Measurements from ENCODE around the gene TNK1. TPM values are rescaled to one million over a fixed set of nuclear protein-coding genes. Genes with fewer than 3 reads are reported as not detected.

Gene TNK1
- total RNA-seq, 1 experiment from 2014 or later, result 7.0 TPM

- intact Hi-C loops (cut with micrococcal nuclease; ENCODE audit: unreplicated experiment), result loop anchor here (5.0 kb wide), 3 partner anchors 39 to 124 kb away; partner anchors contain the start of genes KCTD11, SENP3 and ZBTB4
- peaks cover 7% of the 10 kb centered on the region for H3K4me1 Mint-ChIP-seq (ENCODE audit: low read depth, unreplicated experiment)
- H3K27me3 Mint-ChIP-seq (ENCODE audit: unreplicated experiment), result peaks cover 53% of the 10 kb centered on the region
- DNase-seq, result no peak
- no peak for TF ChIP-seq CTCF (IDR thresholded peaks at IDR 0.05; ENCODE audit: unreplicated experiment)
- H3K36me3 Mint-ChIP-seq (ENCODE audit: insufficient read depth, unreplicated experiment), result peaks cover 38% of the 10 kb centered on the region
- H3K4me3 Mint-ChIP-seq (ENCODE audit: low read depth, unreplicated experiment), result peak overlapping the region; percentile 75
- no TSS peak for BruUV-seq (replicated peaks)
- no peak overlapping the region for H3K27ac Mint-ChIP-seq (ENCODE audit: unreplicated experiment)
- H3K9me3 Mint-ChIP-seq (ENCODE audit: low read depth, unreplicated experiment), result no peaks in the 10 kb centered on the region
- CTCF ChIA-PET, result no interaction called here
These were observed 57.2 kb downstream of the TNK1 start for GRCh38 chr17:7437950-7438614.

- H3K27me3 Mint-ChIP-seq (ENCODE audit: unreplicated experiment), result peaks cover 60% of the 10 kb centered on the region
- H3K27ac Mint-ChIP-seq (ENCODE audit: unreplicated experiment), result peak overlapping the region; percentile 72
- no peaks in the 10 kb centered on the region for H3K9me3 Mint-ChIP-seq (ENCODE audit: low read depth, unreplicated experiment)
- H3K4me1 Mint-ChIP-seq (ENCODE audit: low read depth, unreplicated experiment), result peaks cover 7% of the 10 kb centered on the region
- no TSS peak for BruUV-seq (replicated peaks)
- peak overlapping the region; percentile 72 for H3K4me3 Mint-ChIP-seq (ENCODE audit: low read depth, unreplicated experiment)
- CTCF ChIA-PET, result no interaction called here
- H3K36me3 Mint-ChIP-seq (ENCODE audit: insufficient read depth, unreplicated experiment), result peaks cover 38% of the 10 kb centered on the region
- intact Hi-C loops (cut with micrococcal nuclease; ENCODE audit: unreplicated experiment), result loop anchor here (5.0 kb wide), 3 partner anchors 38 to 123 kb away; partner anchors contain the start of genes KCTD11, SENP3 and ZBTB4
- no peak for TF ChIP-seq CTCF (IDR thresholded peaks at IDR 0.05; ENCODE audit: unreplicated experiment)
- DNase-seq, result no peak
These were observed 58.0 kb downstream of the TNK1 start for GRCh38 chr17:7438656-7439460.

Other genes with a start within 250 kb of the TNK1 start
- 0.26 TPM in 1 of 2 replicates, not detected in the other for gene ASGR1, start 201.7 kb upstream of the TNK1 start, total RNA-seq (2022)
- gene DLG4, start 161.3 kb upstream of the TNK1 start, total RNA-seq (2022), result 2.0 and 4.6 TPM in 2 replicates
- 552 and 615 TPM in 2 replicates for gene ACADVL, start 161.2 kb upstream of the TNK1 start, total RNA-seq (2022)
- 44.8 and 45.7 TPM in 2 replicates for gene DVL2, start 146.6 kb upstream of the TNK1 start, total RNA-seq (2022)
- gene PHF23, start 141.6 kb upstream of the TNK1 start, total RNA-seq (2022), result 30.2 and 31.6 TPM in 2 replicates
- gene GABARAP, start 138.6 kb upstream of the TNK1 start, total RNA-seq (2022), result 183 and 188 TPM in 2 replicates
- gene CTDNEP1, start 129.4 kb upstream of the TNK1 start, total RNA-seq (2022), result 85.2 and 85.3 TPM in 2 replicates
- 20.3 and 21.3 TPM in 2 replicates for gene ELP5, start 128.9 kb upstream of the TNK1 start, total RNA-seq (2022)
- 266 and 314 TPM in 2 replicates for gene CLDN7, start 118.6 kb upstream of the TNK1 start, total RNA-seq (2022)
- 0.19 and 0.20 TPM in 2 replicates for gene SLC2A4, start 99.4 kb upstream of the TNK1 start, total RNA-seq (2022)
- gene YBX2, start 86.5 kb upstream of the TNK1 start, total RNA-seq (2022), result 0.24 and 0.49 TPM in 2 replicates
- gene EIF5A, start 73.5 kb upstream of the TNK1 start, total RNA-seq (2022), result 608 and 648 TPM in 2 replicates
- 59.6 and 61.1 TPM in 2 replicates for gene GPS2, start 65.7 kb upstream of the TNK1 start, total RNA-seq (2022)
- gene NEURL4, start 51.8 kb upstream of the TNK1 start, total RNA-seq (2022), result 31.9 and 33.0 TPM in 2 replicates
- gene ACAP1, start 44.6 kb upstream of the TNK1 start, total RNA-seq (2022), result 4.1 TPM in 1 of 2 replicates, not detected in the other
- gene KCTD11, start 28.9 kb upstream of the TNK1 start, total RNA-seq (2022), result 8.5 and 9.9 TPM in 2 replicates
- gene TMEM95, start 25.9 kb upstream of the TNK1 start, total RNA-seq (2022), result not detected in 2 replicates
- gene PLSCR3, start 13.4 kb downstream of the TNK1 start, total RNA-seq (2022), result 21.9 and 26.3 TPM in 2 replicates
- 47.8 and 51.5 TPM in 2 replicates for gene TMEM256, start 23.0 kb downstream of the TNK1 start, total RNA-seq (2022)
- 13.9 and 14.6 TPM in 2 replicates for gene NLGN2, start 26.8 kb downstream of the TNK1 start, total RNA-seq (2022)
- gene SPEM1, start 39.2 kb downstream of the TNK1 start, total RNA-seq (2022), result not detected in 2 replicates
- not detected in 2 replicates for gene SPEM2, start 44.5 kb downstream of the TNK1 start, total RNA-seq (2022)
- gene SPEM3, start 47.8 kb downstream of the TNK1 start, total RNA-seq (2022), result not detected in 2 replicates
- 8.5 TPM in 2 replicates for gene TMEM102, start 54.3 kb downstream of the TNK1 start, total RNA-seq (2022)
- 1.2 and 2.1 TPM in 2 replicates for gene FGF11, start 58.4 kb downstream of the TNK1 start, total RNA-seq (2022)
- 2.4 and 3.0 TPM in 2 replicates for gene CHRNB1, start 64.0 kb downstream of the TNK1 start, total RNA-seq (2022)
- gene ZBTB4, start 98.5 kb downstream of the TNK1 start, total RNA-seq (2022), result 27.2 and 28.1 TPM in 2 replicates
- not detected in 2 replicates for gene SLC35G6, start 100.4 kb downstream of the TNK1 start, total RNA-seq (2022)
- gene POLR2A, start 103.3 kb downstream of the TNK1 start, total RNA-seq (2022), result 89.0 and 99.3 TPM in 2 replicates
- 7.7 and 8.4 TPM in 2 replicates for gene TNFSF12, start 168.0 kb downstream of the TNK1 start, total RNA-seq (2022)
- gene TNFSF13, start 177.7 kb downstream of the TNK1 start, total RNA-seq (2022), result 19.7 and 25.7 TPM in 2 replicates
- gene SENP3, start 180.8 kb downstream of the TNK1 start, total RNA-seq (2022), result 52.0 and 54.3 TPM in 2 replicates
- gene CD68, start 198.5 kb downstream of the TNK1 start, total RNA-seq (2022), result 28.6 and 50.0 TPM in 2 replicates
- gene MPDU1, start 202.8 kb downstream of the TNK1 start, total RNA-seq (2022), result 34.6 and 36.3 TPM in 2 replicates
- not detected in 2 replicates for gene SOX15, start 209.0 kb downstream of the TNK1 start, total RNA-seq (2022)
- 30.3 and 30.9 TPM in 2 replicates for gene FXR2, start 233.8 kb downstream of the TNK1 start, total RNA-seq (2022)
- 15.9 and 16.6 TPM in 2 replicates for gene SAT2, start 246.7 kb downstream of the TNK1 start, total RNA-seq (2022)
- 0.39 TPM in 1 of 2 replicates, not detected in the other for gene SHBG, start 249.0 kb downstream of the TNK1 start, total RNA-seq (2022)

All from Calu3 (cell line).